GM21825 (cell line): ENCODE measurements around the gene NXF3.
"Not testable (repeated sequence)": the region's sequence is repeated elsewhere in the genome, so short reads cannot be mapped to it uniquely, and the experiment has no call there.

Experiments
- ATAC-seq: cut with Tn5 transposase; IDR thresholded peaks from one replicate; pipeline ENCODE4 v1.9.1; 2021; ENCODE audit warnings: mild to moderate bottlenecking, moderate library complexity; ENCODE audit not compliant: unreplicated experiment

Gene NXF3

GRCh38 chrX:103092942-103093341 is at the start of gene NXF3:
Gene NXF3 (minus strand): TSS chrX:103093143. CDS start chrX:103093023, 120 bp downstream.
- no peak for ATAC-seq

DNA sequence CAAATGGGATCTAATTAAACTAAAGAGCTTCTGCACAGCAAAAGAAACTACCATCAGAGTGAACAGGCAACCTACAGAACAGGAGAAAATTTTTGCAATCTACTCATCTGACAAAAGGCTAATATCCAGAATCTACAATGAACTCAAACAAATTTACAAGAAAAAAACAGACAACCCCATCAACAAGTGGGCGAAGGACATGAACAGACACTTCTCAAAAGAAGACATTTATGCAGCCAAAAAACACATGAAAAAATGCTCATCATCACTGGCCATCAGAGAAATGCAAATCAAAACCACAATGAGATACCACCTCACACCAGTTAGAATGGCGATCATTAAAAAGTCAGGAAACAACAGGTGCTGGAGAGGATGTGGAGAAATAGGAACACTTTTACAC is 43.6 kb upstream of the NXF3 start:
- ATAC-seq, result not testable (repeated sequence)

- no peak for ATAC-seq
These were observed 31.3 kb upstream of the NXF3 start for GRCh38 chrX:103124284-103124683.

- no peak for ATAC-seq
These were observed 27.8 kb upstream of the NXF3 start for GRCh38 chrX:103120748-103121147.

- not testable (repeated sequence) for ATAC-seq
These were observed 24.0 kb upstream of the NXF3 start for GRCh38 chrX:103116970-103117369.

DNA sequence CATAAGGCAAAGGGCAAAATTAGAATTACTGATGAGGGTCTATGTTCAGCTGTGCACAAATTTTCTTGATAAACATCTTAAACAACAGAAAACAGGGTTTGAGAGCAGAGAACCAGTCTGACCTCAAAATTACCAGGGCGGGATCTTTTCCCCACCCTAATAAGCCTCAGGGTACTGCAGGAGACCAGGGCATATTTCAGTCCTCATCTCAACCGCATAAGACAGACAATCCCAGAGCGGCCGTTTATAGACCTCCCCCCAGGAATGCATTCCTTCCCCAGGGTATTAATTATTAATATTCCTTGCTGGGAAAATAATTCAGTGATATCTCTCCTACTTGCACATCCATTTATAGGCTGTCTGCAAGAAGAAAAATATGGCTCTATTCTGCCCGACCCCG is 16.6 kb upstream of the NXF3 start:
- not testable (repeated sequence) for ATAC-seq

GRCh38 chrX:103107836-103108235 is 14.9 kb upstream of the NXF3 start:
- ATAC-seq, result no peak

DNA sequence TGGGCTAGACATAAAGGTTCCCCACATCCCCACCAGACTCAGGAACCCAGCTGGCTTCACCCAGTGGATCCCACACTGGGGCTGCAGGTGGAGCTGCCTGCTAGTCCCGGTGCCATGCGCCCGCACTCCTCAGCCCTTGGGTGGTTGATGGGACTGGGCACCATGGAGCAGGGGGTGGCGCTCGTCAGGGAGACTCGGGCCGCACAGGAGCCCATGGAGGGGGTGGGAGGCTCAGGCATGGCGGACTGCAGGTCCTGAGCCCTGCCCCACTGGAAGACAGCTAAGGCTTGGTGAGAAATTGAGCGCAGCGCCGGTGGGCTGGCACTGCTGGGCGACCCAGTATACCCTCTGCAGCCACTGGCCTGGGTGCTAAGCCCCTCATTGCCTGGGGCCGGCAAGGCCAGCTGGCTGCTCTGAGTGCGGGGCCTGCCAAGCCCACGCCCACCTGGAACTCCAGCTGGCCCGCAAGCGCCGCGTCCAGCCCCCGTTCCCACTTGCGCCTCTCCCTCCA is 14.3 kb upstream of the NXF3 start:
- not testable (repeated sequence) for ATAC-seq

DNA sequence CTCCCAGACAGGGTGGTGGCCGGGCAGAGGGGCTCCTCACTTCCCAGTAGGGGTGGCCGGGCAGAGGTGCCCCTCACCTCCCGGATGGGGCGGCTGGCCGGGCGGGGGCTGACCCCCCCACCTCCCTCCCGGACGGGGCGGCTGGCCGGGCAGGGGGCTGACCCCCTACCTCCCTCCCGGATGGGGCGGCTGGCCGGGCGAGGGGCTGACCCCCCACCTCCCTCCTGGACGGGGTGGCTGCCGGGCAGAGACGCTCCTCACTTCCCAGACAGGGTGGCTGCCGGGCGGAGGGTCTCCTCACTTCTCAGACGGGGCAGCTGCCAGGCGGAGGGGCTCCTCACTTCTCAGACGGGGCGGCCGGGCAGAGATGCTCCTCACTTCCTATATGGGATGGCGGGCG is 11.4 kb upstream of the NXF3 start:
- ATAC-seq, result not testable (repeated sequence)

DNA sequence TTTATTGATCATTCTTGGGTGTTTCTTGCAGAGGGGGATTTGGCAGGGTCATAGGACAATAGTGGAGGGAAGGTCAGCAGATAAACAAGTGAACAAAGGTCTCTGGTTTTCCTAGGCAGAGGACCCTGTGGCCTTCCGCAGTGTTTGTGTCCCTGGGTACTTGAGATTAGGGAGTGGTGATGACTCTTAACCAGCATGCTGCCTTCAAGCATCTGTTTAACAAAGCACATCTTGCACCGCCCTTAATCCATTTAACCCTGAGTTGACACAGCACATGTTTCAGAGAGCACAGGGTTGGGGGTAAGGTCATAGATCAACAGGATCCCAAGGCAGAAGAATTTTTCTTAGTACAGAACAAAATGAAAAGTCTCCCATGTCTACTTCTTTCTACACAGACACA is 10.9 kb upstream of the NXF3 start:
- ATAC-seq, result not testable (repeated sequence)

GRCh38 chrX:103101299-103102042 is 8.5 kb upstream of the NXF3 start:
- ATAC-seq, result no peak

DNA sequence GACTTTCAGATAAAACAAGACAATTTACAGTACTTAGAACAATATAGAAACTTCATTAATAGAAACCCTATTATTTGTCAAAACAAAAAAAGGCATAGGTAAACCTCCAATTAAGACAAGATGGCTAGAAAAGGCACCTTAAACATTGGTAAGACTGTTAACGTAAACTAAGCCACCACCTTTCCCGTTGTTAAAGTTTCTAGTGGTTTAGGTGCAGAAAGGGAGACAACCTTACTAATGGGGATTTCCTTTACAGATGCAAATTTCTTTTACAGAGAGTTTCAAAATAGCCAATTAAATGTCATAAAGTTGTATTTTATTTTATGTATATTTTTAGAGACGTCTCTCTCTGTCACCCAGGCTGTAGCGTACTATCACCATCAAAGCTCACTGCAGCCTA is 7.5 kb upstream of the NXF3 start:
- ATAC-seq, result no peak

DNA sequence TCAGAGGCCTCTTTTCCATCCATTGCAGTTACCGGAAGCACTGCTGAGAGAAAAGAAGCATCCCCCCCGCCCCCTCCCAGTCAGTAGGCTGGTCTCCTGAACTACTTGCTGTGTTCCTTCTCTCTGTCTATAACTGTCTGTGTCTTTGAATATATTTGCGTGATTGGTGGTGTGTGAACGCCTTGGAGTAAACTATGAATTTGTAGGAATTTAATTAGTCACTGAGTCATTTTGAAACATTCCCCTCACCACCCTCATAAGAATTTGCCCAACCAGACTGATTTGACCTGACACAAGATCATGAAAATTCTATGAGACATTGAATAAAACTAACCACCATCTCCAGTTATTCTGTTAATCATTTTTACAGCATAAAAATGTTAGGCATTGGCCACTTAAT is 6.7 kb upstream of the NXF3 start:
- no peak for ATAC-seq

GRCh38 chrX:103098488-103098887 is 5.5 kb upstream of the NXF3 start:
- ATAC-seq, result no peak

- no peak for ATAC-seq
These were observed 11.9 kb downstream of the NXF3 start for GRCh38 chrX:103081051-103081450.

DNA sequence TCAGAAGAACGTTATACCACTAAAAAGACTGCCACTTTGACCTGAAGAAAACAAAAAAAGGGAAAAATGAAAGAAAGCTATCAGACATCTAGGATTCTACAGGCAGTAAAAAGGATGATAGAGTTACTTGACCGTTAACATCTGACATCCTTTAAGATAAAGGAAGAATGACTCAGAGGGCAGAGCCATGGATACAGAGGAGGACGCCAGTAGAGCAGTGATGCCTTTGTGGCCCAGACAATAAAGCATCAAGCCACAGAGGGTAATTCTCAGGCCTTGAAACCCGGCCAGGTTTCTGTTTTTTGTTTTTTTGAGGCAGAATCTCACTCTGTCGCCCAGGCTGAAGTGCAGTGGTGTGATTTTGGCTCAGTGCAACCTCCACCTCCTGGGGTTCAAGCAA is 19.5 kb downstream of the NXF3 start:
- ATAC-seq, result no peak

DNA sequence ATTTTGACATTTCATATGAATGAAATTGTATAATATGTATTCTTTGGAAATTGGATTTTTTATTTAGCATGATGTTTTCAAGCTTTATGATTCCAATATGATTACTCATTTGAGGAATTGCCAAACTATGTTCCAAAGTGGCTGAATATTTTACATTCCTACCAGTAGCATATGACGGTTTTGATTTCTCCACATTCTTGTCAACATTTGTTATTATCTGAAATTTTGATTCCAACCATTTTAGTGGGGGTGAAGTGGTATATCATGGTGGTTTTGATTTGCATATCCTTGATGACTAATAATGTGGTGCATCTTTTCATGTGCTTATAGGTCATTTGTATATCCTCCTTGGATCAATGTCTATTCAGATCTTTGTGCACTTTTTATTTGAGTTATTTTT is 26.3 kb downstream of the NXF3 start:
- no peak for ATAC-seq

DNA sequence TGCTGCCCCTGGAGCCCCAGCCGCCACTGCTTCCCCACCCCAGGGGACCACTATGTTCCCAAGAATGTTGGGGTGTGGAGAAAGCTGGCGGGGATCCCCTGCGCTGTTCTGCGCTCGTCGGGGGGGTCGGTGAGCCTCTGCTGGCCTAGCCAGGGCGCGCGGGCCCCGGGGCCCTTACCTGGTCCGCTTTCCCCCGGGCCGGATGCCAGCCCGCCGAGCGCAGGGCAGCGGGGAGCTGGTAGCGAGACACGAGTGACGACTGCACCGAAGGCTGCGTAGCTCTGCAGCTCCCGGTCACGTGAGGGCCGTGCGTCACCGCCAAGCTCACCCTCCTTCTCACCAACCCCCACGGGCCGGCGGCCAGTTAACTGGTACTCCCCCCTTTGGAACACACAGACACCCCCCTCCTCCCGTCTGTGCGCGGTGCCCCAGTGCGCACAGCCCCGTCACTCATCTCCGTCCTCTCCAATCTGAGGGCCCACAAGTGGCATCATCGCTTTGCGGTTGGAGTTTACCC is 29.0 kb downstream of the NXF3 start, which contains the start of gene BEX1:
Gene BEX1 (minus strand): TSS at position 254 of the 517 bp plus-strand sequence. CDS start 897 bp downstream, outside the sequence.
- no peak for ATAC-seq

DNA sequence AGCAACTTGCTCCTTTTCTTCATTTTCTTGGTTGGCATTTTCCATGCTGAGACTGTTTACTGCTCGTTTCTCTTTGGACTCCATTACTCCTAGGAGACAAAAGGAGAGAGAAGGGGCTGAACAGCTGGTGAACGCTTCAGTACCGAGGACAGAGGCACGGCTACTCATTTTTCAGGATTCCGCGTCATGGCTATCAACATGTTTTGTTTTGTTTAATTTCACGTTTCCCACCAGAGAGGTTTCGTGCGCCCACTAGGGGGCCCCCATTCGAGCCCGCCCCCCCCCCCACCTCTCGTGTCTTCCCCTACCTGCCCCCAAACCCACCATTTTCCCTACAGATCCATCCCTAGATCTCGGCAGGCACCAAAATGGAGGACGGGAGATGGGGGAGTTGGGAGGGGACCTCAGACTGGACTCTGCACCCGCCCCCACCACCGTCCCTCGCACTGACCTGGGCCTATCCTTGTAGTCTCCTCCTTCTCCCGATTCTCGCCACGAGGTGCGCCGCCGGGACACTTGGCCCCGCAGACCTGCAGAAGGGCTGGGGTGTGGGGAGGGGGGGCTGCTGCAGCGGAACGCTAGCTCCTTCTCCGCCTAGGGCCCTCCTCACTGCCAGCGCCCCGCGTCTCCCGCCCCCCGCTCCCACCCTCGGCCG is 29.6 kb downstream of the NXF3 start:
- no peak for ATAC-seq

GRCh38 chrX:103061486-103061885 is 31.5 kb downstream of the NXF3 start:
- no peak for ATAC-seq

DNA sequence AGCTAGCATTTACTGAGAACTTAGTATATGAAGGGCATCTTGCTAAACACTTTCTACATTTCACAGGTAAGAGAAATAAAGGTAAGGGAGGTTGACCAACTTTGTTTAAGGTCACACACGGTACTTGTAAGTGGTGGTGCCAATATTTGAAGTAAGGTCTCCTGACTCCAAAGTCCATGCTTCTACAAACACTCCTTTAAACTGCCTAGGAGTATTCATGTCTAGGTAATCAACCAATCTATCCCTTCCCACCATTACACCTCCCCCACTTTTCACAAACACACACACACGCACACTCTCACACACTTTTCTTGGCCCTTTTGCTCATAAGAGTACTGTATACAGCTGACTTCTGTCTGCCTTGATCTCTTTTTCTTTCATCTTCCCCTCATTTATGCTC is 36.0 kb downstream of the NXF3 start:
- no peak for ATAC-seq

DNA sequence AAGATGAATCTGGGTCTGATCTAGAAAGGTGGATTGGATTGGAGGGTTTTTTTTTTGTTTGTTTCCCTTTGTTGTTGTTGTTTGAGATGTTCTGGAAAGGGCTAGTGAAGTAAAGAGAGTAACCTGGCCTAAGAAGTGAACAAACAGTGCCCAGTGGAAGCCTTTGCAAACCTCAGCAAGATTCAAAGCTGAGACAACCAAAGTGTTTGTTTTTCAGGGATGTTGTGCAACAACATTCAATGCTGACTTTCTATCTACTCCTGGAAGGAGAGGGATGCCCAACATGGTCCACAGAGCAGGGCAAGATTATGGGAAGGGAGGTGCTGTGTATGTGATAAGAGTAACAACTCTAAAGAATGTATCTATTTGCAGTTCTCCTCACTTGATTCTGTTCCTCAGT is 40.3 kb downstream of the NXF3 start:
- ATAC-seq, result no peak
